Activated T-helper 9 cell treated with anti-CD3 and anti-CD28 coated beads, Interleukin-2, amount 50 U/mL, for 16 hours (primary cell): ENCODE results near the gene TRANK1.

Experiments
- DNase-seq: peaks from one replicate; pipeline ENCODE4 v3.0.0-alpha.2; 2020; ENCODE audit warnings: low read depth

Gene TRANK1

GRCh38 chr3:36800533-36801116, 144.2 kb downstream of the TRANK1 start:
- no peak for DNase-seq

- DNase-seq: no peak
These were observed 148.0 kb downstream of the TRANK1 start for GRCh38 chr3:36796881-36797280.

- no peak for DNase-seq
These were observed 148.7 kb downstream of the TRANK1 start for GRCh38 chr3:36796161-36796560.

- DNase-seq: no peak
These were observed 149.2 kb downstream of the TRANK1 start for GRCh38 chr3:36795622-36796021.

GRCh38 chr3:36792342-36792741, 152.5 kb downstream of the TRANK1 start:
- DNase-seq: no peak

DNA sequence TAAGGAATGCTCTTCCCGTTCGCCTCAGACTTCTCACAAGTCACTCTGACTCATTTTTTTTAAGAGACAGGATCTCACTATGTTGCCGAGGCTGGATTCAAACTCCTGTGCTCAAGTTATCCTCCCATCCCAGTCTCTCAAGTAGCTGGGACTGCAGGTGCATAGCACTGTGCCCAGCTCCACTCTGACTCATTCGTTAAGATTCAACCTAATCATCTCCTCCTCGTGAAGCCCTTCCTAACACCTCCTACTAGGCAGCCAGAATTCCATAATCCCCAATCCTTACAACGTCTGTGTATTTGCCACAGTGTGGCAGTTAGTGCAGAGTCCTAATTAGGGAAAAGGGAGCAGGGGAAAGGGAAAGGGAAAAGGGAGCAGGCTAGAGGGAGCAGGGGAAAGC, 154.1 kb downstream of the TRANK1 start:
- no peak for DNase-seq

GRCh38 chr3:36786921-36787890, 157.6 kb downstream of the TRANK1 start:
- no peak for DNase-seq

DNA sequence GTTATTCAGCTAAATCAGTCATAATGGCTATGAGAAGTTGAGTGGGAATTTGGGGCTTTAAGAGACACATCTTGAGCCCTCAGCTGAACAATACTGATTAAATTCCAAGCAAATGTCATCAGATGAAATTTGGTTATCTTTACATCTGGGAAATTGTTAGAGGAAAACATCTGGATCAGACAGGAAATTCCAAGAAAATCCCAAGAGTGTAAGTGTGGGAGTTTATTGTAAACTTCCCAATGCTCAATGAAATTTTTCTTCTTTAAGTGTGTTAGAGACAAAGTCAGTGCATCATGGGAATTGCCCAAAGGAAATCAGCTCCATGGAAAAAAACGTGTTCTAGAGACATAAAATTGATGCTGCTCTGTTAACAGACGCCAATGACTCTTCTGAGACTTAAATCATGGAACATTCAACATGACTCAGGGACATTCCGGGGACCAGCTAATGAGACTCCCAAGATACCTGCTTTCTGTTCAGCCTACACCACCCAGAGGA, 160.7 kb downstream of the TRANK1 start:
- DNase-seq: no peak

DNA sequence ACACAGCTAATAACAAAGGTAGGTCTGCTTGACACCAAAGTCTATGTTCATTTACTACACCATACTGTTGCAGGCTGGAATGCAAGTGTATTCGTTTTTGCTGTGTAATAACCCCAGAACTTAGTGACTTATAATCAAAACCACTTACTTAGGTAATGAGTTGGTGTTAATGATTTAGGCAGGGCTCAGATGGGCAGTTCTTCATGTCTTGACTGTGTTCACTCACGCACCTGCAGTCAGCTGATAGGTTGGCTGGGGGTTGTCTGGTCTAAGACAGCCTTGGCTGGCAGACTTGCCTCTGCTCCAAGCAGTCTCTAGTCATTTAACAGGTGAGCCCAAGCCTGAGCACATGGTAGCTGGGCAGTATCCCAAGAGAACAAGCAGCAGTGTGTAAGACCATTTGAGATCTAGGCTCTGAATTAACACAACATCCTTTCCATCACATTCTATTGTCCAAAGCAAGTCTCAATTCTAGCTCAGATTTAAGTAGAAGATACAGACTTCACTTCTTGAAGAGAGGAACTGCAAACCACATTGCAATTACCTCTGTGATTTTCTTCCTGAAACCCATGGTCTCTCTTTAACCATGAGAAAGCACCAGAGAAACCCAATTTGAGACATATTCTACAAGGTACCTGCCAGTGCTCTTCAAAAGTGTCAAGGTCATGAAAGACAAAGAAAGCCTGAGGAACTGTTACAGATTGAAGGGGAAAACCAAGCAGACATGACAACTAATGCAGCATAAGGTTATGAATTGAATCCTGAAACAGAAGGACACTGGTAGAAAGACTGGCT, 167.2 kb downstream of the TRANK1 start:
- DNase-seq: no peak
